Activated CD4-positive, CD25-positive, alpha-beta regulatory T cell treated with anti-CD3 and anti-CD28 coated beads, Interleukin-2, amount 50 U/mL, for 72 hours (primary cell): Measurements from ENCODE around the gene CACNA1F.
A peak's percentile ranks its signal among the peaks of the same experiment; 100 is the strongest.

Experiments used
- DNase-seq: peaks from one replicate; pipeline ENCODE4 v3.0.0; 2021

The CACNA1F gene

GRCh38 chrX:49257074-49257790, 24.1 kb upstream of the CACNA1F start:
- no peak for DNase-seq

DNA sequence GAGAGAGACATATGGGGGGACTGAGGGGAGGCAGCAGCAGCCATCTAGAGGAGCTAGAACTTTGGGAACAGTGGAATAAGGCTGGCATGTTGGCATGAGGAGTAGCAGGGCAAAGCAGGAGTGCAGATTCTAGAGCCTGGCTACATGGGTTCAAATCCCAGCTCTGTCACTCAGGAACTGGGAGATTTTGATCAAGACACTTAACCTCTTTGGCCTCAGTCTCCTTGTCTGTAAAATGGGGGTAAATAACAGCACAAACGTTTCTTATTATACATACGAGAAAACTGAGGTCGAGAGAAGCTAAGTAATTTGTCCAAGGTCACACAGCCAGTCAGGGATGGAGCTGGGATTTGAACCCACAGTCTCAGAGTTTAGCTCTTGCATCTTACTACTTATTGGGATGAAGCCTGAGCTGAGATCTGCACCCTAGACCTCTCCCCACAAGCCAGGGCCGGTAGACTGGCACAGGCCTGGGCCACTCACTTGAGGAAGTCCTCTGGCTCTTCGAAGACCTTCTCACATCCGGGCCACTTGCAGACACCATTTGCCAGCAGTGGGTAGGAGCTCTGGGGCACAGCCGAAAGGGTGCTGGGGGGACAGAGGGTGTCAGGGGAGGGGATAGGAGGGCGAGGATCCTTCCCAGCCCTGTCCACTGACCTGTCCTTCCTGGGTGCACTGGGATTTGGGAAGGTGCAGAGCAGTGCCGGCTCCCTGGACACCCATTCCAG, 23.3 kb upstream of the CACNA1F start:
- DNase-seq = no peak

DNA sequence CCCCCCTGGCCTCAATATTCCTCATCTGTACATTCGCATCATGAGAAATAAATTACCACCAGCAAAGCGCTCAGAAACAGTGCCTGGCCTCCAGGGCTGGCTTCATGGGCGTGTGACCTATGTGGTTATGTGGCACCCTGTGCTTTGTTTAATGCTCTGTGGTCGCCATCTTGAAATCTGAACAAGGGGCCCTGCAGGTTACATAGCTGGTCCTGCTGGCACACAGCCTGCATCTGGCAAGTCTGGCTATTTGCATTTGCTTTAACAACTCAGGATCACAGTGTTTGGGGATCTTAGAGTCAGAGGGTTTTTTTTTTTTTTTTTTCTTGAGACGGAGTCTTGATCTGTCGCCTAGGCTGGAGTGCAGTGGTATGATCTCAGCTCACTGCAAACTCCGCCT, 21.5 kb upstream of the CACNA1F start:
- no peak for DNase-seq

DNA sequence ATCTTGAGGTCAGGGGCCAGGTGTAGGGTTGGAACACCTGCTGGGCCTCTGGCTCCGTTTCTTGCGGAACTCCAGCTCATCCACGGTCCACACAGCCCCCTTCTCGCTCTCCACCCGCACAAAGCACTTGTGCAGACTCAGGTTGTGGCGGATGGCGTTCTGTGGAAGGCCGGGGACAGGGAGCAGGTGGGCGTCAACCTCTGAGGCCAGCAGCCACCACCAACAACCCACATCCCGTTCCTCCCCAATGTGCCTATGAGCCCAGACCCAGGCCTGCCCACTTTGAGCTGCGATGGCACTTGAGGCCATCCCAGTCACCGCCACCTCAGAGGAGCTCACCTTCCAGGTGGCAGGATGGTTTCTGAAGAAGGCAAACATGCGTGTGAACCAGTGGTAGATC, 18.2 kb upstream of the CACNA1F start:
- no peak for DNase-seq

GRCh38 chrX:49250578-49250977, 17.4 kb upstream of the CACNA1F start:
- DNase-seq = no peak

GRCh38 chrX:49250066-49250465, 16.9 kb upstream of the CACNA1F start:
- no peak for DNase-seq

DNA sequence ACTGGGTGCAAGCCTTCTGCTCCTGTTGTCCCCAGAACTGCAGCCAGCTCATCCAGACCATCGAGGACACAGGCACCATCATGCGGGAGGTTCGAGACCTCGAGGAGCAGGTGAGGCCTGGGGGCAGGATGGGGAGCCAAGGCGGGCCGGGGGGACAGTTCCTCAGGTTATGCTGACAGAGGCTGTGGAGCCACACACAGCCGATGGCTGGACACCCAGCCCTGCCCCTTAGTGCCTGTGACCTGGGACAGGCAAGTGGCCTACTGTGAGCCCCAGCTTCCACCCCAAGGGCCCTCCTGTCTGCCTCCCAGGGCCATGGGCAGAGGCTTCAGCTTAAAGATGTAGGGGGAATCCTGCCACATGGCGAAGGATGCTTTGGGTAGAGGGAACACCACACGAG, 16.5 kb upstream of the CACNA1F start:
- DNase-seq = no peak

DNA sequence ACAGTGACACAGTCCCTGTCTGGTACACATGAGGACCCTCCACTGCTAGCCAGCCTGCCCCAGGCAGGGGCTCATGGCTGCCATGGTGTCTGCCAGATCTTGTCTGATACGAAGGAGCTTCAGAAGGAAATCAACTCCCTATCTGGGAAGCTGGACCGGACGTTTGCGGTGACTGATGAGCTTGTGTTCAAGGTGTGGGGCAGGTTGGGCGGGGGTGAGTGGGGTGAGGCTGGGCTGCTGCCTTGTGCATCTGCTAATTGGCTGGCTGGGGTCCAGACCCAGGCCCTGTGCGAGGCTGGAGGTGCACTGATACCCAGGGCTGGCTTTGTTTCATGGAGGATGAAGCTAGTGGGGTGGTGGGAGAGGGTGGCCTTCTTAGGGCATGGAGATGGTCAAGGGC, 15.9 kb upstream of the CACNA1F start:
- DNase-seq = peak; percentile 46

- DNase-seq = peak; percentile 49
These were observed 15.0 kb upstream of the CACNA1F start for GRCh38 chrX:49247916-49248811.

GRCh38 chrX:49247346-49247745, 14.2 kb upstream of the CACNA1F start:
- DNase-seq = no peak

DNA sequence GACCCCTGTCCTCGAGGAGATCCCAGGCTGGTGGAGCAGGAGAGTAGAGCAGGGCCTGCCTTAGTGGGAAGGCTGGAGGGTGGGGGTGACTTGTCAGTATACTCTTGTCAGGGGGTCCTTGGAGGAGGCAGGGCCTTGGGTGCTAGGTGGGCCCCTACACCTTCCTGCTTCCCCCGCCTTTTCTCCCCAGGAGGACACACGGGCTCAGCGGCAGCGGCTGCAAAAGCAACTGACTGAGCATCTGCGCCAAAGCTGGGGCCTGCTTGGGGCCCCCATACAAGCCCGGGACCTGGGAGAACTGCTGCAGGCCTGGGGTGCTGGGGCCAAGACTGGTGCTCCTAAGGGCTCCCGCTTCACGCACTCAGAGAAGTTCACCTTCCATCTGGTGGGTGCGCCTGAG, 13.4 kb upstream of the CACNA1F start:
- DNase-seq = peak; percentile 39

GRCh38 chrX:49244207-49244606, 11.1 kb upstream of the CACNA1F start:
- DNase-seq = no peak

- DNase-seq = no peak
These were observed 10.0 kb upstream of the CACNA1F start for GRCh38 chrX:49243166-49243565.

DNA sequence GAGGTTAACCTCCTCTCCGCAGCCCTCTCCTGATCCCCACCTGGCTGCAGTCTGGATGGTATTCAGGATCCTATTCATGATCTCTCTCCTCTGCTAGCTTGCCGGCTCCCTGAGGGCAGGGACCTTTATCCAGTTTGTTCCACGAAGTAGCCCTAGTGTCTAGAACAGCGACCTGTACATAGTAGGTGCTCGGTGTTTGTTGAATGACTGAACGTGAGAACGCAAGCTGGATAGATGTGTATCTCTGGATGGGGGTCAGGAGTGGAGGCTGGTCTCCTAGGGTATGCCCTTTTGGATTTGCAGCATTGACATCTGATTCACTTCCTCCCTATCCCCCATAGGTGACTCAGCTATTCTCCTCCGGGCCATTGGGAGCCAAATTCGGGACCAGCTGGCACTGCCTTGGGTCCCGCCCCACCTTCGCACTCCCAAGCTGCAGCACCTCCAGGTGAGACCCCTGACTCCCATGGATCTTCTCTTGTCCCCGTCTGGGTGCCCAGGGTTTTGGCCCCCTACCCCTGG, 9.5 kb upstream of the CACNA1F start:
- DNase-seq = no peak

GRCh38 chrX:49238735-49239134, 5.6 kb upstream of the CACNA1F start:
- no peak for DNase-seq

- DNase-seq = no peak
These were observed 3.9 kb upstream of the CACNA1F start for GRCh38 chrX:49237060-49237459.

DNA sequence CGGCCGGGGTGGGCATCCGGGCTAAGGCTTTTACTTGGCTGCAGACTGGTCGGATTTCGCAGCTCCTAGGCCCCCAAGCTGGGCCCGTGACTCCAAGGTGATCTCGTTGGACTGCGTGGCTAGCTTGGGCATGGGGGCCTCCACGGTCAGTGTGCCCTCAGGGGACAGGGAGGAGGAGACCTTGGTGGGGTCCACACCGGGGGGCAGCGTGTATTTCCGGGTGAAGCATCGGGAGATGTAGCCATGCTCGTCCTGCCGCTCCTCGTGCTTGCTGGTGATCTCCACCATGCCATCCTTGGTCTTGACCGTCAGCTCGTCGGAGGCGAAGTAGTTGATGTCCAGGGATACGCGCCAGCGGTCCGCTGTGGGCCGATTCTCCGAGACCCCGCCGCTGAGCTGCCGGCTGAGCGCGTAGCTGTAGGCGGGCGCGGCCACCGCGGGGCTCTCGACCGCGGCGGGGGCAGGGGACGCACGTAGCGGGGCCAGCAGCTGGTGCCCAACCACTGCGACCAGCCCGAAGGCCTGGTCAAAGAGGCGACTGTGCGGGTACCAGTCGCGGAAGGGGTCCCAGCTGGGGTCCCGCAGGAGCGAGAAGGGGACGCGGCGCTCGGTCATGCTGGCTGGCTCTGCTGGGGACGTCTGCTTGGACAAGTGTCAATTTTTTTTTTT, 881 bp upstream of the CACNA1F start:
- DNase-seq = no peak

DNA sequence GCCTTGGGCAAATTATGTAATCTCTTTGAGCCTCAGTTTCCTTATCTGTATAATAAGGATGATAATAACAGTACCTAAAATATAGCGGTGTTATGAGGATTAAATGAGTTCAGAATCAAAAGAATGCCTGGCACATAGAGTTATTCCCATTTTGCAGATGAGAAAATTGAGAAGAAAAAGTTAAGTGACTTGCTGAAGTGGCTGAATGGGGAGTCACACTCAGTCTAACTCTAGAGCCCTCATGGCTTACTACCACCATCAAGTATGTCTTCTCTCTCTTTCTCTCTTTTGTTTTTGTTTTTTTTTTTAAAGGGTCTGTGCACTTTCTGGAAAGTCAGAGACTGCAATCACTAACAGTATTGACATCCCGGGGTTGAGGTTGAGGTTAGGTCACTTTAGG, 615 bp downstream of the CACNA1F start:
- no peak for DNase-seq

DNA sequence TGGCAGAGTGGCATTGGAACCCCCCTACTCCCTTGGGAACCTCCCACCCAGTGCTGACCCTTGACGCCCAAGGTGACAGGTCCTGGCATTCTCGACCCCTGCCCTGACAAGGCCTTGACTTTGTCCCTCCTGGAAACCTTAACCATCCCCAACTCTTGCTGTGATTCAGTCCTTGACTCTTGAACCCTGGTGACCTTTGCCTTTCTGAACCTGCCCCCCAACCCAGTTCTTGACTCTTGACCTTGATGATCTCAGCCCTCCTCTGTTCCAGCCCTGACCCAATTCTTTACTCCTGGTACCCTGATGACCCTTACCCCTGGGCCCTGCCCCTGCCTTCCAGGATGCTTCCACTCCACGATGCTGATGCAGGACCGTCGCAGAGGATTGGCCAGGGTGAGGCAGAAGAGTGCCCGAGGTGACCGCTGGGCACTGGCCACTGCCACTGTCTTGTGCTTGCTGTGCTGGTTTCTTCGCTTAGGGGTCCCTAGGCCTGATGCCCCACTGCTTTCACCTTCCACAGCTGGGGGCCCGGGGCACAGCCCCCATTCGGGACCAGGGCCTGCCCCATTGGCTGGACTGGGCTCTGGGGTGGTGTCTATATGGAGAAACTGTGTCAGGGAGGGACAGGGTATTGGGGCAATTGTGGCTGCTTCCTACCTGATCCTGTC, 1.7 kb downstream of the CACNA1F start:
- DNase-seq = no peak

DNA sequence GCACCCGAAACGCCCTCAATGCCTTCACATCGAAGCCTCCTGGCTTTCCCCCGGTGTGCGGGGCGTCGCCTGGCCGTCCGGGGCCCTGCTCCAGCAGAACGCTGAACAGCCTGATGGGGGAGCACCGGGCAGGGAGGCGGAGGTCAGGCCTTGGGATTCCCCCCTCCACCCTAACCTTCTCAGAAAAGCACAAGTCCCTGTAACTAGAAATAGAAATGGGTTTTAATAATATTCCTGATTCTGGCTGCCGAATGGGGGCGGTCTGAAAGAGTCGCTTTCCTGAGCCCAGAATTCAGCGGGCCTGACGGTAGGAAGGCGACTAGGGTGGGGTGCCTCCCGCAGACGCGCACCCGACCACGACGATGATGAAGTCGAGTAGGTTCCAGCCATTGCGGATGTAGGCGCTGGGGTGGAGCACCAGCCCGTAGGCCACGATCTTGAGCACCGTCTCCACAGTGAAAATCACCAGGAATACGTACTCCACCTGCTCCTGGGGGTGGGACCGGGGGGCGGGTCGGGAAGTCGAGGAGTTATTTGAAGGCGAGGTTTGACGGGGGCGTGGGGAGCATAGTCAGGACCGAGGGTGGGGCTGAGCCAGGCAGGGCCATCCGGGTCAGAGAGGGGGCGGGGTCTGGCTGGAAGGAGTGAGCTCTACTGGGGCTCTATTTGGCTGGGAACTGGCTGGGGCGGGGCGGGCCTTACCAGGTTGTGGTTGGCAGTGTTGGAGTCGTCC, 2.5 kb downstream of the CACNA1F start:
- peak; percentile 66 for DNase-seq

DNA sequence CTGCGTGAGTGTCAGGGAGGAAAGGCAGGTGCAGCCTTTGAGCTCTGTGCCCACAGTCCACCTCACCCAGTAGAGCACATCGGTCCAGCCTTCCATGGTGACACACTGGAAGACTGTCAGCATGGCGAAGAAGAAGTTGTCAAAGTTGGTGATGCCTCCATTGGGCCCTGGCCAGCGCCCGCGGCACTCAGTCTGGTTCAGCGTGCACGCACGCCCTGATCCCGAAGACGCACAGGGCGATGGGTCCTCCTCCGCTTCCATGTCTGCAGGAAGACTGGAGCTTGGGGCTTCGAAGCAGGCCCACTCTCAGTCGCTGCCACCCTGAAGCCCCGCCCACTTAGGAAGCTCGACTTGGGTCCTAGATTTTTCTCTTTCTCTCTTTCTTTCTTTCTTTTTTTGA, 5.0 kb downstream of the CACNA1F start:
- DNase-seq = no peak

- no peak for DNase-seq
These were observed 5.4 kb downstream of the CACNA1F start for GRCh38 chrX:49227726-49228125.
